Epithelial cell of proximal tubule (primary cell): ENCODE data around the gene USP17L26. TPM values are rescaled to one million over a fixed set of nuclear protein-coding genes. Genes with fewer than 3 reads are reported as not detected.
"Not testable (repeated sequence)": the region's sequence is repeated elsewhere in the genome, so short reads cannot be mapped to it uniquely, and the experiment has no call there.

ENCODE experiments used
- DNase-seq: peaks from one replicate; pipeline ENCODE4 v3.0.0-alpha.2; 2011; ENCODE audit warnings: low read depth
- H3K4me3 ChIP-seq: 2 replicates; pipeline ENCODE4 v1.5.1; 2011; ENCODE audit warnings: low read depth, mild to moderate bottlenecking, low read length
- CTCF ChIP-seq: conservative IDR thresholded peaks from 2 replicates; pipeline ENCODE4 v1.5.1; 2012; ENCODE audit warnings: low read depth, mild to moderate bottlenecking, low read length
- total RNA-seq: library from RNA; depleted of rRNA; stranded (reverse); fragments of >200 nt; gene quantifications from 2 replicates; pipeline ENCODE4 v1.2.3, GENCODE V29; 2015

Gene USP17L26
- not detected in 2 replicates for total RNA-seq

GRCh38 chr4:9334358-9334757 lies at the start of gene USP17L26:
TSS of gene USP17L26 (plus strand) at chr4:9334658. CDS start at chr4:9334658, 0 bp downstream.
- H3K4me3 ChIP-seq, DNase-seq: not testable (repeated sequence)

GRCh38 chr4:9324191-9324590 lies 10.3 kb upstream of the USP17L26 start:
- DNase-seq = not testable (repeated sequence)

GRCh38 chr4:9324865-9325264 lies 9.6 kb upstream of the USP17L26 start, which contains the start of gene USP17L24:
TSS of gene USP17L24 (plus strand) at chr4:9325165. CDS start at chr4:9325165, 0 bp downstream.
- H3K4me3 ChIP-seq = not testable (repeated sequence)

More at GRCh38 chr4:9324191-9324590, 10.3 kb upstream of the USP17L26 start:
- not testable (repeated sequence) for H3K4me3 ChIP-seq

GRCh38 chr4:9329611-9330010 lies 4.8 kb upstream of the USP17L26 start, which contains the start of gene USP17L25:
TSS of gene USP17L25 (plus strand) at chr4:9329911. CDS start at chr4:9329911, 0 bp downstream.
- not testable (repeated sequence) for DNase-seq, H3K4me3 ChIP-seq

More at GRCh38 chr4:9324865-9325264, 9.6 kb upstream of the USP17L26 start, which contains the start of gene USP17L24:
- DNase-seq = not testable (repeated sequence)

- not testable (repeated sequence) for DNase-seq, H3K4me3 ChIP-seq
Observed at GRCh38 chr4:9339103-9339502, 4.6 kb downstream of the USP17L26 start, which contains the start of gene USP17L5. TSS of gene USP17L5 (plus strand) at chr4:9339403. CDS start at chr4:9339403, 0 bp downstream.

- H3K4me3 ChIP-seq, DNase-seq: not testable (repeated sequence)
Observed at GRCh38 chr4:9343848-9344247, 9.4 kb downstream of the USP17L26 start, which contains the start of gene USP17L27. TSS of gene USP17L27 (plus strand) at chr4:9344148. CDS start at chr4:9344148, 0 bp downstream.

- not testable (repeated sequence) for DNase-seq, H3K4me3 ChIP-seq
Observed at GRCh38 chr4:9348593-9348992, 14.1 kb downstream of the USP17L26 start, which contains the start of gene USP17L28. TSS of gene USP17L28 (plus strand) at chr4:9348893. CDS start at chr4:9348893, 0 bp downstream.

- not testable (repeated sequence) for H3K4me3 ChIP-seq, DNase-seq
Observed at GRCh38 chr4:9350866-9351265, 16.4 kb downstream of the USP17L26 start.

- DNase-seq = not testable (repeated sequence)
Observed at GRCh38 chr4:9353338-9353737, 18.9 kb downstream of the USP17L26 start, which contains the start of gene USP17L29. TSS of gene USP17L29 (plus strand) at chr4:9353638. CDS start at chr4:9353638, 0 bp downstream.

GRCh38 chr4:9362829-9363228 lies 28.4 kb downstream of the USP17L26 start, which contains the start of gene USP17L30:
TSS of gene USP17L30 (plus strand) at chr4:9363129. CDS start at chr4:9363129, 0 bp downstream.
- not testable (repeated sequence) for H3K4me3 ChIP-seq, DNase-seq

More at GRCh38 chr4:9353338-9353737, 18.9 kb downstream of the USP17L26 start, which contains the start of gene USP17L29:
- H3K4me3 ChIP-seq = not testable (repeated sequence)

- not testable (repeated sequence) for DNase-seq, H3K4me3 ChIP-seq
Observed at GRCh38 chr4:9379881-9380280, 45.4 kb downstream of the USP17L26 start.

GRCh38 chr4:9381012-9381534 lies 46.6 kb downstream of the USP17L26 start:
- not testable (repeated sequence) for DNase-seq
- peak; percentile 34 for TF ChIP-seq CTCF
- H3K4me3 ChIP-seq = peak overlapping the region; percentile 57

GRCh38 chr4:9384126-9384525 lies 49.7 kb downstream of the USP17L26 start:
- peak; percentile 38 for DNase-seq
- no peak overlapping the region for H3K4me3 ChIP-seq
- TF ChIP-seq CTCF = no peak
